Measurements from ENCODE around the gene INPP4B. TPM values are rescaled to one million over a fixed set of nuclear protein-coding genes. Genes with fewer than 3 reads are reported as not detected.

Gene INPP4B
- polyA plus RNA-seq, 1 of the 3 experiments (the other 2 are of a cell fraction) = 0.08 TPM

GRCh38 chr4:142474398-142475087, 371.6 kb downstream of the INPP4B start:
- 100% methylated on average over 4 of the region's 4 CpGs for WGBS (ENCODE audit: low lambda C conversion rate)
- H2AFZ ChIP-seq (ENCODE audit: low read depth) = no peak overlapping the region
- CTCF ChIA-PET = interaction anchor here (0.7 to 1.0 kb wide), 2 partner anchors 12 to 61 kb away, joined by 3 read pairs; no protein-coding TSS in a partner anchor

More at GRCh38 chr4:142474398-142475087, 371.6 kb downstream of the INPP4B start:
- POLR2A ChIA-PET = no interaction called here
- no peak overlapping the region for H3K27ac ChIP-seq (ENCODE audit: low read depth in 2 of 2, low read length in 1 of 2)
- H3K9me2 ChIP-seq = no peaks in the 10 kb centered on the region; the same call in 1 of the 2 replicates
- H3K36me3 ChIP-seq (replicated peaks in 1 of 2; ENCODE audit: control insufficient read depth in 1 of 2, insufficient read depth in 2 of 2, low read length in 1 of 2) = no peaks in the 10 kb centered on the region
- no peaks in the 10 kb centered on the region for H3F3A ChIP-seq (replicated peaks; ENCODE audit: insufficient read depth)
- no peaks in the 10 kb centered on the region for H4K20me1 ChIP-seq (ENCODE audit: insufficient read depth)
- H3K9ac ChIP-seq = no peak overlapping the region
- no peaks in the 10 kb centered on the region for H3K79me2 ChIP-seq (ENCODE audit: insufficient read depth)
- no peak for DNase-seq
- H3K4me2 ChIP-seq = no peak overlapping the region
- H3K9me3 ChIP-seq = no peaks in the 10 kb centered on the region
- no peak overlapping the region for H3K4me3 ChIP-seq (ENCODE audit: low read depth in 2 of 2, low read length in 1 of 2)
- TF ChIP-seq GABPA (IDR thresholded peaks at IDR 0.05; ENCODE audit: low read depth) = no peak
- no peak for TF ChIP-seq MEF2A (IDR thresholded peaks at IDR 0.05; ENCODE audit: borderline replicate concordance, low read depth)
- no peak for TF ChIP-seq MAX (IDR thresholded peaks at IDR 0.05; ENCODE audit: low read depth)
- TF ChIP-seq EP300 (IDR thresholded peaks at IDR 0.05; ENCODE audit: borderline replicate concordance in 1 of 2, low read depth in 1 of 2, low read length in 1 of 2) = no peak
- TF ChIP-seq GATA2 (CRISPR knock-in tag; IDR thresholded peaks at IDR 0.05) = no peak
- TF ChIP-seq CHD2 (IDR thresholded peaks at IDR 0.05; ENCODE audit: low read length, partially characterized antibody) = no peak
- TF ChIP-seq ELF1 (IDR thresholded peaks at IDR 0.05) = no peak
- no peak for TF ChIP-seq RXRA (IDR thresholded peaks at IDR 0.05; ENCODE audit: borderline replicate concordance, low read depth)
- TF ChIP-seq IRF3 (IDR thresholded peaks at IDR 0.05; ENCODE audit: low read depth, low read length) = no peak
- TF ChIP-seq CTCF (IDR thresholded peaks at IDR 0.05) = no peak
- TF ChIP-seq SIN3A (IDR thresholded peaks at IDR 0.05; ENCODE audit: borderline replicate concordance, low read depth, low read length) = no peak
- TF ChIP-seq POLR2AphosphoS5 (IDR thresholded peaks at IDR 0.05; ENCODE audit: low read depth, low read length) = no peak
- TF ChIP-seq RAD21 (IDR thresholded peaks at IDR 0.05; ENCODE audit: low read length) = no peak
- no peak for TF ChIP-seq TAF1 (IDR thresholded peaks at IDR 0.05; ENCODE audit: borderline replicate concordance, low read depth, low read length)
- TF ChIP-seq JUND (IDR thresholded peaks at IDR 0.05) = no peak
- no peaks in the 10 kb centered on the region for H3K27me3 ChIP-seq (ENCODE audit: insufficient read depth)
- H3K4me1 ChIP-seq (ENCODE audit: control insufficient read depth in 1 of 2, insufficient read depth in 2 of 2, low read depth in 1 of 2, low read length in 1 of 2) = no peaks in the 10 kb centered on the region; a peak in 1 of 4 replicates
